ENCODE data around the gene CFB. TPM values are rescaled to one million over a fixed set of nuclear protein-coding genes. Genes with fewer than 3 reads are reported as not detected.

CFB gene
- 1.5 TPM for polyA plus RNA-seq (2013)

DNA sequence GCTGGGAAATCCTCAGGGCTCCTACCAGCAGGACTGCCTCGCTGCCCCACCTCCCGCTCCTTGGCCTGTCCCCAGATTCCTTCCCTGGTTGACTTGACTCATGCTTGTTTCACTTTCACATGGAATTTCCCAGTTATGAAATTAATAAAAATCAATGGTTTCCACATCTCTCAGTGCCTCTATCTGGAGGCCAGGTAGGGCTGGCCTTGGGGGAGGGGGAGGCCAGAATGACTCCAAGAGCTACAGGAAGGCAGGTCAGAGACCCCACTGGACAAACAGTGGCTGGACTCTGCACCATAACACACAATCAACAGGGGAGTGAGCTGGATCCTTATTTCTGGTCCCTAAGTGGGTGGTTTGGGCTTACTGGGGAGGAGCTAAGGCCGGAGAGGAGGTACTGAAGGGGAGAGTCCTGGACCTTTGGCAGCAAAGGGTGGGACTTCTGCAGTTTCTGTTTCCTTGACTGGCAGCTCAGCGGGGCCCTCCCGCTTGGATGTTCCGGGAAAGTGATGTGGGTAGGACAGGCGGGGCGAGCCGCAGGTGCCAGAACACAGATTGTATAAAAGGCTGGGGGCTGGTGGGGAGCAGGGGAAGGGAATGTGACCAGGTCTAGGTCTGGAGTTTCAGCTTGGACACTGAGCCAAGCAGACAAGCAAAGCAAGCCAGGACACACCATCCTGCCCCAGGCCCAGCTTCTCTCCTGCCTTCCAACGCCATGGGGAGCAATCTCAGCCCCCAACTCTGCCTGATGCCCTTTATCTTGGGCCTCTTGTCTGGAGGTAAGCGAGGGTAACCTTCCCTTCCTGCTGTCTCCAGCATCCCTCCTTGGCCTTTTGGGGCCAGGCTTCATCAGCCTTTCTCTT, at the start of gene CFB:
CFB (plus strand) TSS at position 589 of the 863 bp plus-strand sequence; CDS start at position 716, 127 bp downstream.
- no peak within 1 kb of the TSS for H3K4me3 ChIP-seq (ENCODE audit: control insufficient read depth in 1 of 7, extremely low read depth in 1 of 7, insufficient read depth in 4 of 7, low read depth in 2 of 7, low read length in 6 of 7)
- H3K27ac ChIP-seq (ENCODE audit: insufficient read depth in 1 of 2, low read depth in 1 of 2, low read length in 2 of 2, poor library complexity in 1 of 2, severe bottlenecking in 2 of 2) = no peak within 1 kb of the TSS
- 77% methylated on average over 4 of the region's 11 CpGs for WGBS (ENCODE audit: insufficient coverage)
- ChIA-PET POLR2A (no interaction called here), CTCF (interaction anchor here (1.4 kb wide), 1 partner anchor 22 kb away, joined by 5 read pairs; no protein-coding TSS in a partner anchor)
- peak in 2 of 3 donors; percentile 32 to 33 for DNase-seq
- H3K9me3 ChIP-seq (ENCODE audit: control extremely low read depth in 1 of 5, control insufficient read depth in 4 of 5, insufficient read depth in 2 of 5, low read depth in 1 of 5, low read length in 4 of 5) = no peaks in the 10 kb centered on the region
- H3K27me3 ChIP-seq (replicated peaks in 2 of 5; ENCODE audit: control insufficient read depth in 4 of 5, insufficient read depth in 5 of 5, low read length in 4 of 5) = peaks cover 0 to 5% (median 0%) of the 10 kb centered on the region in 5 experiments
- H3K4me1 ChIP-seq (ENCODE audit: control extremely low read depth in 1 of 4, control insufficient read depth in 4 of 4, insufficient read depth in 4 of 4, low read length in 3 of 4) = no peaks in the 10 kb centered on the region
- H3K36me3 ChIP-seq (ENCODE audit: control insufficient read depth in 4 of 4, insufficient read depth in 4 of 4, low read length in 3 of 4) = peaks cover 0 to 2% (median 0%) of the 10 kb centered on the region in 4 experiments

DNA sequence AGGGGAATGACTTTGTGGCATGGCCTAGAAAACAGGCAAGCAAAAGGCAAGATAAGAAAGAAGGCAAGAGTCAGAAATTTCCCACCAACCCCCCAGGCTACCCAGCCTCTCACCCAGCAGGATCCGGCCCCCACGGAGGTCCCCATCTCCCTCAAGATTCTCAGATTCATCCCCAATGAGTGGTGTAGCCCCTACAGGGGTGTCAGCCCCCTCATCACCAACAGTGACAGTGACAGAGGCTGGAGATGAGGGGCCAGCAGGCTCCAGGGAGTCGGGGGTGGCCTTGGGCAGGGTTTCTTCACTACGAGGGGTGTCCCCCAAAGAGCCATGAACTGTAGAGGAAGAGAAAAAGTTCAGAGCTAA, 49.4 kb upstream of the CFB start:
- peak overlapping the region; percentile 8 to 98 (median 95) for H3K4me3 ChIP-seq (ENCODE audit: control insufficient read depth in 1 of 7, extremely low read depth in 1 of 7, insufficient read depth in 4 of 7, low read depth in 2 of 7, low read length in 6 of 7)
- no peaks in the 10 kb centered on the region for H3K27me3 ChIP-seq (replicated peaks in 2 of 5; ENCODE audit: control insufficient read depth in 4 of 5, insufficient read depth in 5 of 5, low read length in 4 of 5)
- no peaks in the 10 kb centered on the region for H3K9me3 ChIP-seq (ENCODE audit: control extremely low read depth in 1 of 5, control insufficient read depth in 4 of 5, insufficient read depth in 2 of 5, low read depth in 1 of 5, low read length in 4 of 5)
- ChIA-PET CTCF (no interaction called here), POLR2A (no interaction called here)
- peak overlapping the region; percentile 20 to 76 for H3K27ac ChIP-seq (ENCODE audit: insufficient read depth in 1 of 2, low read depth in 1 of 2, low read length in 2 of 2, poor library complexity in 1 of 2, severe bottlenecking in 2 of 2)
- WGBS (ENCODE audit: insufficient coverage) = 0% methylated on average over 1 of the region's 4 CpGs
- peaks cover 2 to 54% (median 33%) of the 10 kb centered on the region in 4 experiments for H3K4me1 ChIP-seq (ENCODE audit: control extremely low read depth in 1 of 4, control insufficient read depth in 4 of 4, insufficient read depth in 4 of 4, low read length in 3 of 4)
- no peak for DNase-seq
- peaks cover 0 to 42% (median 27%) of the 10 kb centered on the region in 4 experiments for H3K36me3 ChIP-seq (ENCODE audit: control insufficient read depth in 4 of 4, insufficient read depth in 4 of 4, low read length in 3 of 4)

DNA sequence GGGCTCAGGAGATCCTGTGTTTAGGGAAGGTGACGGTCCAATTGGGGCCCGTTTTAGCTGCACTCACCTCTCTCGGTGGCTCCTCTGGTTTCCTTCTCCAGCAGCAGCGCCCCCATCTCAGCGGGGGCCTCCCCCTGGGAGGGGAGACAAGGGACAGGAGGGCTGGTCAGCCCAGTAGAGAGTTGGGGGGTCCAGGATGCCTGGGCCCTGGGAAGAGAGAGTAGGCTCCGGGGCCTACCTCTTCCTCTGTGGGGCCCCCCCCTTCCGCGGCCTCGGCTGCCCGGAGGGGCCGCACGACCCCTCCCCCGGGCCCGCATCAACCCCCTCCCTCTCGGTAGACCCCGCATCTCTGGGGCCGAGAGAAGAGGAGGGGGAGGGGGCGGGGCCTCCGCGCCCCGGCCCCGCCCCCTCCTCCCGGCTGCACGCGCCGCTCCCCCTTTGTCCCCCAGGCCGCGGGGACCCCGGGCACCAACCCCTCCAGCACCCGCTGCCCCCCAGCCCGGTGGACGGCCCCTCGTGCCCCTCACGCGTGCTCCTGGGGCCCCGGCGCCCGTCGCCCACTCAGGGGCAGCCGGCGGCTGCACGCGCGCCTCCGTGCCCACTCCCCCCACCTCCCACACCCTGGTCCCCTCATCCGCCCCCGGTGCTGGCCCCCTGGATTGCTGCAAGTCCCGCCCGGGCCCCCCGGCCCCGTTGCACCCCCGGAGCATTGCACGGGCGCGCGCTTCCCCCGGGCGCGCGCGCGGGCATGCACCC, 48.9 kb upstream of the CFB start:
- WGBS (ENCODE audit: insufficient coverage) = 0% methylated on average over 5 of the region's 62 CpGs
- Histone ChIP-seq H3K9me3 (ENCODE audit: control extremely low read depth in 1 of 5, control insufficient read depth in 4 of 5, insufficient read depth in 2 of 5, low read depth in 1 of 5, low read length in 4 of 5) (no peaks in the 10 kb centered on the region), H3K27ac (ENCODE audit: insufficient read depth in 1 of 2, low read depth in 1 of 2, low read length in 2 of 2, poor library complexity in 1 of 2, severe bottlenecking in 2 of 2) (peak overlapping the region; percentile 20 to 76), H3K4me3 (ENCODE audit: control insufficient read depth in 1 of 7, extremely low read depth in 1 of 7, insufficient read depth in 4 of 7, low read depth in 2 of 7, low read length in 6 of 7) (peak overlapping the region; percentile 92 to 98 (median 95)), H3K4me1 (ENCODE audit: control extremely low read depth in 1 of 4, control insufficient read depth in 4 of 4, insufficient read depth in 4 of 4, low read length in 3 of 4) (peaks cover 2 to 54% (median 33%) of the 10 kb centered on the region in 4 experiments), H3K36me3 (ENCODE audit: control insufficient read depth in 4 of 4, insufficient read depth in 4 of 4, low read length in 3 of 4) (peaks cover 0 to 38% (median 24%) of the 10 kb centered on the region in 4 experiments), H3K27me3 (replicated peaks in 2 of 5; ENCODE audit: control insufficient read depth in 4 of 5, insufficient read depth in 5 of 5, low read length in 4 of 5) (no peaks in the 10 kb centered on the region)
- no peak for DNase-seq
- ChIA-PET POLR2A (interaction anchor here (0.6 to 1.8 kb wide), 3 partner anchors 12 to 33 kb away, joined by 3 to 8 read pairs (median 6); no protein-coding TSS in a partner anchor), CTCF (interaction anchor here (2.1 kb wide), 1 partner anchor 8 kb away, joined by 14 read pairs; no protein-coding TSS in a partner anchor)

DNA sequence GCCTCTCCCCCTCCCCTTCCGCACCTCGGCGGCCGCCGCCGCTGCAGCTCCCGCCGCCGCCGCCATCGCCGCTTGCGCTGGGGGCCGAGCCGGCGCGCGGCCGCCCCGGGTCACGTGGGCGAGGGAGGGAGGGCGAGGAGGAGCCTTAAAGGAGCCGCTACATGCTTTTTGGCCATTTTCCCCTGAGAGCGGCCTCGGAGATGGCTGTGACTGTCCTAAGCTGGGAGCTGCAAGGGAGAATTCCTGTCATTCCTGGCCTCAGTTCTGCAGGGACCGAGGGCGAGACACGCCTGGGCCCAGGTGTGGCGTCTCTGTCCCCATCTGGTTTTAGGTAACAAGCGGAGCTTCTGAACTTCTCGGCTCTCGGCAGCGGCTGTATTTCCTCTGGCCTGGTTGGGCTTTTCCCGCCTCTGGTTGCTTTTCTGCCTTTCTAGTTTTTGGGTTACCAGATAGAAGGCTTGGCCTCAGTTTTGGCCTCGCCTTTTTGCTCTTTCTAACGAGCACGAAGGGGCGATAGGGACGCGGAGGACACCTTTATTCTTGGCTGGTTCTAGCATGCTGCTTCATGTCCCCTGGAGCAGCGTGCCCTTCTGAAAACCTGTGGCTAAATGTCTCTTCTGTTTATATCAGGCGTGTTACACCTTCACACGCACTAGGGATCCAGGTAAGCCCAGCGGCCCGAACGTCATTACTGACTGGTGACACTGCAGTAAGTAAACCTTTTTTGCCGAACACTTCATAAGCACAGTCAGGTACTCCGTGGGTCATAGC, 48.1 kb upstream of the CFB start, which contains the start of gene EHMT2:
EHMT2 (minus strand) TSS at position 87 of the 771 bp plus-strand sequence; CDS start at position 66, 21 bp downstream.
- H3K27me3 ChIP-seq (replicated peaks in 2 of 5; ENCODE audit: control insufficient read depth in 4 of 5, insufficient read depth in 5 of 5, low read length in 4 of 5) = no peaks in the 10 kb centered on the region
- H3K27ac ChIP-seq (ENCODE audit: insufficient read depth in 1 of 2, low read depth in 1 of 2, low read length in 2 of 2, poor library complexity in 1 of 2, severe bottlenecking in 2 of 2) = peak within 1 kb of the TSS; percentile 72 to 92
- peak; percentile 78 to 90 (median 87) for DNase-seq
- H3K9me3 ChIP-seq (ENCODE audit: control extremely low read depth in 1 of 5, control insufficient read depth in 4 of 5, insufficient read depth in 2 of 5, low read depth in 1 of 5, low read length in 4 of 5) = no peaks in the 10 kb centered on the region
- H3K36me3 ChIP-seq (ENCODE audit: control insufficient read depth in 4 of 4, insufficient read depth in 4 of 4, low read length in 3 of 4) = peaks cover 0 to 30% (median 16%) of the 10 kb centered on the region in 4 experiments
- H3K4me1 ChIP-seq (ENCODE audit: control extremely low read depth in 1 of 4, control insufficient read depth in 4 of 4, insufficient read depth in 4 of 4, low read length in 3 of 4) = peaks cover 4 to 52% (median 39%) of the 10 kb centered on the region in 4 experiments
- ChIA-PET CTCF (interaction anchor here (1.1 to 2.1 kb wide), 2 partner anchors 9 to 64 kb away, joined by 3 to 14 read pairs; no protein-coding TSS in a partner anchor), POLR2A (interaction anchor here (0.5 to 1.8 kb wide), 5 partner anchors 11 to 233 kb away, joined by 3 to 8 read pairs (median 6); no protein-coding TSS in a partner anchor)
- WGBS (ENCODE audit: insufficient coverage) = 0% methylated on average over 37 of the region's 49 CpGs
- peak within 1 kb of the TSS; percentile 92 to 98 (median 95) for H3K4me3 ChIP-seq (ENCODE audit: control insufficient read depth in 1 of 7, extremely low read depth in 1 of 7, insufficient read depth in 4 of 7, low read depth in 2 of 7, low read length in 6 of 7)

DNA sequence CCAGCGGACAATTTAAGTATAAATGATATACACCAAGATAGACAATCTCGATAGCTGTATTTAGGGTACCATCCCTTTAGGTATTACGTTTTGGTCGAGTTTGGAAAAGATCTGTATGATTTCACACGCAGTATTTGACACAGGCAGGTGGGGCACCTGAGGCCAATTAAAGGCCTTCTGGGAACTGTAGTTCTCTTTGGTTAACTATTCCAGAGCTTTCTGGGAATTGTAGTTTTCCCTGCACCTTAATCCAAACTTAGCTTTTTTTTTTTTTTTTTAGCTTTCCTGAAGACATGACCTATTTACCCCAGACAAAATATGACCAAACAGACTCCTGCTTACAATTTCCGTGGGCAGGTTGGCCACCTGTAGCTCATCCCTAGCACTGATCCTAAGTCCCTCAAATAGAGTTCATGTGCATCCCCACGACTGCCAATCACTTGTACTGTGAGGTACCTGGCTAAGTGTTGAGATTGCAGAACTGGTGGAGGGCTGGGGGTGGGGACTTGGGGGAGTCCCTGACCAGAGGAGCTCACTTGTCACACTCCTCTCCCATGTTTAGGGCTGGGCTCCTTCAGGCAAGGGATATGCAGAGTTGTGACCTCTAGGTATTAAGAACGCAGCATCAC, 47.4 kb upstream of the CFB start:
- Histone ChIP-seq H3K4me1 (ENCODE audit: control extremely low read depth in 1 of 4, control insufficient read depth in 4 of 4, insufficient read depth in 4 of 4, low read length in 3 of 4) (peaks cover 4 to 52% (median 40%) of the 10 kb centered on the region in 4 experiments), H3K27me3 (replicated peaks in 2 of 5; ENCODE audit: control insufficient read depth in 4 of 5, insufficient read depth in 5 of 5, low read length in 4 of 5) (no peaks in the 10 kb centered on the region), H3K36me3 (ENCODE audit: control insufficient read depth in 4 of 4, insufficient read depth in 4 of 4, low read length in 3 of 4) (peaks cover 0 to 23% (median 14%) of the 10 kb centered on the region in 4 experiments), H3K4me3 (ENCODE audit: control insufficient read depth in 1 of 7, extremely low read depth in 1 of 7, insufficient read depth in 4 of 7, low read depth in 2 of 7, low read length in 6 of 7) (peak overlapping the region in 6 of 7 experiments; percentile 92 to 98 (median 96)), H3K27ac (ENCODE audit: insufficient read depth in 1 of 2, low read depth in 1 of 2, low read length in 2 of 2, poor library complexity in 1 of 2, severe bottlenecking in 2 of 2) (peak overlapping the region; percentile 72 to 92), H3K9me3 (ENCODE audit: control extremely low read depth in 1 of 5, control insufficient read depth in 4 of 5, insufficient read depth in 2 of 5, low read depth in 1 of 5, low read length in 4 of 5) (no peaks in the 10 kb centered on the region)
- DNase-seq = peak; percentile 46 to 76 (median 58)
- CTCF ChIA-PET = interaction anchor here (1.1 to 2.1 kb wide), 2 partner anchors 10 to 65 kb away, joined by 3 to 14 read pairs; no protein-coding TSS in a partner anchor
- POLR2A ChIA-PET = interaction anchor here (0.6 to 1.8 kb wide), 2 partner anchors 34 to 95 kb away, joined by 6 to 8 read pairs; no protein-coding TSS in a partner anchor
- WGBS (ENCODE audit: insufficient coverage) = 27% methylated on average over 6 of the region's 8 CpGs

DNA sequence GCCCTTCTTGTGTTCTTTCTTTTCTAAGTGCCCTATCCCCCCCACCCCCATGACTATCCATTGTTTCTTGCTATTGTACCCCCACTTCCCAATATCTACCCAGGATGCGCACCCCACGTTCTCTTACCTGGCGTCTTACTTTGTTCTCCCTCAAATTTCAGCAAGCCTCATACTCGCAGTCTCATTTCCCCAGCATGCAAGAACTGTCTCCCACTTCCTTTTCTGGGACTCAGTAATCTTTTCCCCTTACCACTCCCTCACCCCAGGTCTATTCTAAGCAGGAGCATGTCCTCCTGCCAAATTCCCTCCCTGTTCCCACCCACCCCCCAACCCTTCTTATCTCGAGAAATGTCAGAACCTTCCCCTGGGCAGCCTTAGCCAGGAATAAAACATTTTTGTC, 46.7 kb upstream of the CFB start:
- POLR2A ChIA-PET = no interaction called here
- DNase-seq = no peak
- Histone ChIP-seq H3K9me3 (ENCODE audit: control extremely low read depth in 1 of 5, control insufficient read depth in 4 of 5, insufficient read depth in 2 of 5, low read depth in 1 of 5, low read length in 4 of 5) (no peaks in the 10 kb centered on the region), H3K27ac (ENCODE audit: insufficient read depth in 1 of 2, low read depth in 1 of 2, low read length in 2 of 2, poor library complexity in 1 of 2, severe bottlenecking in 2 of 2) (peak overlapping the region in 1 of 2 experiments; percentile 25), H3K4me1 (ENCODE audit: control extremely low read depth in 1 of 4, control insufficient read depth in 4 of 4, insufficient read depth in 4 of 4, low read length in 3 of 4) (peaks cover 4 to 52% (median 40%) of the 10 kb centered on the region in 4 experiments), H3K27me3 (replicated peaks in 2 of 5; ENCODE audit: control insufficient read depth in 4 of 5, insufficient read depth in 5 of 5, low read length in 4 of 5) (no peaks in the 10 kb centered on the region), H3K4me3 (ENCODE audit: control insufficient read depth in 1 of 7, extremely low read depth in 1 of 7, insufficient read depth in 4 of 7, low read depth in 2 of 7, low read length in 6 of 7) (no peak overlapping the region), H3K36me3 (ENCODE audit: control insufficient read depth in 4 of 4, insufficient read depth in 4 of 4, low read length in 3 of 4) (peaks cover 0 to 22% (median 12%) of the 10 kb centered on the region in 4 experiments)
- CTCF ChIA-PET = interaction anchor here (1.1 to 2.1 kb wide), 2 partner anchors 10 to 66 kb away, joined by 3 to 14 read pairs; no protein-coding TSS in a partner anchor
- WGBS (ENCODE audit: insufficient coverage) = 39% methylated on average over 5 of the region's 5 CpGs
